Amniotic epithelial cell (primary cell): ENCODE results near the gene LSS.

Source experiments
- DNase-seq: peaks from one replicate; pipeline ENCODE4 v3.0.0-alpha.2; 2010; ENCODE audit warnings: low read depth

Gene LSS

DNA sequence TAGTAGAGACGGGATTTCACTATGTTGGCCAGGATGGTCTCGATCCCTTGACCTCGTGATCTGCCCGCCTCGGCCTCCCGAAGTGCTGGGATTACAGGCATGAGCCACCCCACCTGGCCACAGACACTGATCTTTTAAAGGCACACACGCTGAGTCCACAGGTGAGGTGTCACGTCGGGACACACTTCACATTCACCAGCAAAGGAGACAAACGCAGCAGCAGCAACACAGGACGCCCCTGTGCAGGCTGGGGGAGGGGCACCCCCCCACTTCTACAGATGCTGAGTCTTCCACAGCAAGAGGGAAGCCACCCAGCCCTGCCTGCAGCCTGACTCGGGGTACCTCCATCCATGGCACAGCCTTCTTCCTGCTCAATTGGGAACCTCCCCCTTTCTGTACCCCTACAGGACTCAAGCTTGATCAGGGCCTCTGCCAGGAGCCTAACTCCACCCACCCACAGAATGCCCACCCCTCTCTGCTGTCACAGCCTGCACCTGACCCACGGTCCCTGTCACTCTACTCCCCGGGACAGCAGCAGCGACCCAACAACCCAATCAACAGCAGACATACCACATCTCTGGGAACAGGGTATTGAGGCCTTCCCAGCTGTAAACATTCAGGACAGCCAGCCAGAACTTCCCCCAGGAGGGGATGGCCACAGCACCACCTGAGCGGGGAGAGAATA is 9.5 kb downstream of the LSS start:
- DNase-seq: no peak

DNA sequence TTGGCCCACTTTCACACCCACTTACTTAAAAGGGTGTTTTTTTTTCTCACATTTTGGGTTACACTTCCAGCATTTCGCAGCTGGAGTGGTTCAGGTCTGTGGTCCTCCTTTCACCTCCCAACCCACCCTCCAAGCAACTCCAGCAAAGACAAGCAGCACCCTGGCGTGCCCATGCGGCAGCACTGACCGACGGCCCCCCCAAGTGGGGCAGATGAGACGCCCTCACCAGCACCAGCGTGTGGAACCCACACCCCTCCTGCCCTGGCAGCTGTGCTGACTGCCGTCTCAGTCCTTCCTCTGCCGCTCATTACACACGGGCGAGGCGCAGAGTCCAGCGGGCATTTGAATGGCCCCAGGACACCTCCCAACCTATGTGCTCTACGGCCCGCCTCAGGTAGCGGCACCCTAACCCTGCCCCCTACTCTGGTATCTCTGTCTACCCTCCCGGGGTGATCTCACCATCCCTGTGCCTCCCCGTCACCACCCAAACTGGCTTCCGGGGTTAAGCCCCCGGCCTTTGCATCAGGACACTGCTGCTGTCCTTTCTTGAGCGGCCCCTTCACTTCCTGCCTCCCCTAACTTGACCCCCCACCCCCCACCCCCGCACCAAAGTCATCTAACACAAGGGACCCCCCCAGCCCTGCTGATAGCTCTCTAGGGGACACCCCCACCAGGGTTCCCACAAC is 10.9 kb downstream of the LSS start:
- DNase-seq: no peak

DNA sequence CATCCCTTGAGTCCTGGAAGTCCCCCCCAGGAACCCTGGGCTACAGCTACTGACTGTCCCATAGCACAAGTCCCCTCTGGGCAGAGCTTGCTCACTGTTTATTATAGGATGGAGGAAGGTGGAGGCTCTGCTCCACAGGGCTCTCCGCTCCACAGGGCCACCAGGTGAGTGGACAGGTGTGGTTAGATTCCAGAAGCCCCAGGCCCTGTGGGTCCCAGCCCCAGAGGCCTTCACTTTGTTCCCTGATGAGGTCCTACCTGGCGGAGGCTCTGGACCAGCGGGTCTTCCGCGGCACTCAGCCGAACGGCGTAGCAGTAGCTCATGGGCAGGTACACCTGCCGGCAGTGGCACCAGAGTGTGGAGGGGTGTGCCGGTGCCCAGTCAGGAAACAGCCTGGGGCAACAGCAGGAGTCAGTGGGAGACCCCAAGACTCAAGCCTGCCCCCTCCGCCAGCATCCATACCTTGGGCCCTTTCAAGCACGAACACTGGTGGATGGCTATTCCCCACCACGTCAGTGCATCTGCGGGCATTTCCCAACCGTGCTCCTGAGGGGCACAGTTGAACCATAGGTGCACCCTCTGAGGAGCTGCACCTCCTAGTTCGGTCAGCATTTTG is 12.3 kb downstream of the LSS start:
- no peak for DNase-seq

DNA sequence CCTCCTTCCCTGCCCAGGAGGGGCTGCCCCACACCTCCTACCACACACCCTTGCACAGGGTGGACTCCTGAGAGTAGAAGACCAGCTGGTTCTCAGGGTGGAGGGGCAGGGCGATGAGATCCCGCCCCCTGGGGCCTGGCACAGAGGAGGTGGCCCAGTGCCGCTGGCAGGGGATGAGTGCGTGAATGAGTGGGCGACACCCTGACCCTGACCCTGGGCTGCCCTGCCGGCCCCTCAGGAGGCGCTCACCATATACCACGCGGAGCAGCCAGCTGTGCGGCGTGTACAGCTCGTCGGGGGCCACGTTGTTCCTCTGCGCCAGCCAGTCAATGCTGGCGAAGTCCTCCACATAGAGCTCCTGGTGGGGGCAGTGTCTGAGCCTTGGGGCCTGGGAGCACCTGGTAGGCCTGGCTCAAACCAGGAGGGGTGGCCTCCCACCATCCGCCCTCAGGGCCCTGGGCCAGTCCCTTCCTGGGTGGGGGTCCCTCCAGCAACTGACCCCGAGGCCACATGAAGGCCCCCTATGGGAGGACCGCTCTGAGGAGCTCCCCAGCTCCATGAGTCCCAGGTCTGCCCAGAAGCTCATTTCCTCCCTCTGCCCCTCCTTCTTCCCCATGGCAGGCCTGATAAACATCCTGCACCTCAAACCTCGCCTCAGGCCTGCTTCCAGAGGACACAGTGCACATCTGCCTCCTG is 13.0 kb downstream of the LSS start:
- DNase-seq: no peak

DNA sequence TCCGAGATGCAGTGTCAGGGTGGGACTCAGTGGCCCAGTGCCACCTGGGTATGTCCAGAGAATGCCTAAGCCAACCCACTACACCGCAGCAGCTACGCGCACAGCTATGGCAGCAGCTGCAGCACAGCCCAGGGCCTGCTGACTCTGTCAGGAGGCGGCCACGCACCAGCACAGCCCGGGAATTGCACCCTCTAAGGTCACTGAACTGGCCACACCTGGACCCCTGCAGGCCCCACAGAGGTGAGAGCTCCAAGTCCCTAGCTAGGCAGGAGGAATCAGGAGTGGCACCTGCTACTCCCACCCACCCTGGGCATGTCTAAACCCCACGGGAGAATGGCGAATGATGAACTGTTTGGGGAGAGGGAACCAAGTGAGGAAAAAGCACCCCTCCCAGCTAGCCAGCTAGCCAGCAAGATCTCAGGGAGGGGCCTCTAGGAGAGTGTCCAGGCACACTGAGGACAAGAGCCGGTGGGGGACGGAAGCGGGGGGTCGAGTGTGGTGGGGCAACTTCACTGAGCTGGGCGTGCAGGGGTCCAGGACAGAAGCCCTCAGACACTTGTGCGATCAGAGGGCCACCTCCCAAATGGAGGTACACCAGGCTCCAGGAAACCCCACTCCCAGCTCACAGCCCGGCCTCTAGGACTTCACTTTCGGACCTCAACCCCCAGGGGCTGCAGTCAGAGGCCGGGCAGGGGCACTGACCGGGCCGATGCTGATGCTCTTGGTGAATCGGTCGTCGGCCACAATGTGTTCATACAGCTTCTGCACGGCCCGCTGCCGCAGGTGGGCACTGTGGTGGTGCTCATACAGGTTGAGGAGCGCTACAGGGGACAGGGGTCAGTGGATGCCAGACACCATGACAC is 13.9 kb downstream of the LSS start:
- DNase-seq: no peak

DNA sequence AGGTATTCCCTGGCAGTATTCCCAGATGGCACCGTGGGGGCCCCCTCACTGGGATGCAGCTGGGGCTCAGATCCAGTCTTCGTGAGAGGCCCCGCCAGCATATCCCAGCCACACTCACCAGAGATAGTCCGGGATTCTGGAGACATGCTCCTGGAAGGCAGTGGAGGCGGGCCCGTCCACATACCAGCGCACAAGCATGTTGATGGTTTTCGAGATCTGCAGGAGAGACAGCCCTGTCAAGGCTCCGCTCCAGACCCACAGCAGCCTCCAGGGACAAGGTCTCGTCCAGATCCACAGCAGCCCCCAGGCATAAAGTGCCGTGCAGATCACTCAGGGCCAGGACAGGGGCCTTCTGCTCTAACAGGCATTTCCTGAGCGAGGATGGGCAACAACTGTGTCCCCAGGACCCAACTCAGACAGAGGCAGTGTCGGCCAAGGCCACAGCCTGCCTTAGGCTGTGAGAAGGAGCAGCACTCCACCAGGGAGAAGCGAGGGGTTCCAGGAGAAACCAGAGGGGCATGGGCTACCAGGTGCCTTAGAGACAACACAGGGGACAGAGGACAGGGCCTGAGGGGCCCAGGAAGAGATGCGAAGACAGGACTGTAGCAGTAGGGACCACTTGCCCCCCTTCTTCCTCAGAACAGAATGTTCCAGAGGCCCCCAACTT is 14.8 kb downstream of the LSS start:
- DNase-seq: peak; percentile 31

DNA sequence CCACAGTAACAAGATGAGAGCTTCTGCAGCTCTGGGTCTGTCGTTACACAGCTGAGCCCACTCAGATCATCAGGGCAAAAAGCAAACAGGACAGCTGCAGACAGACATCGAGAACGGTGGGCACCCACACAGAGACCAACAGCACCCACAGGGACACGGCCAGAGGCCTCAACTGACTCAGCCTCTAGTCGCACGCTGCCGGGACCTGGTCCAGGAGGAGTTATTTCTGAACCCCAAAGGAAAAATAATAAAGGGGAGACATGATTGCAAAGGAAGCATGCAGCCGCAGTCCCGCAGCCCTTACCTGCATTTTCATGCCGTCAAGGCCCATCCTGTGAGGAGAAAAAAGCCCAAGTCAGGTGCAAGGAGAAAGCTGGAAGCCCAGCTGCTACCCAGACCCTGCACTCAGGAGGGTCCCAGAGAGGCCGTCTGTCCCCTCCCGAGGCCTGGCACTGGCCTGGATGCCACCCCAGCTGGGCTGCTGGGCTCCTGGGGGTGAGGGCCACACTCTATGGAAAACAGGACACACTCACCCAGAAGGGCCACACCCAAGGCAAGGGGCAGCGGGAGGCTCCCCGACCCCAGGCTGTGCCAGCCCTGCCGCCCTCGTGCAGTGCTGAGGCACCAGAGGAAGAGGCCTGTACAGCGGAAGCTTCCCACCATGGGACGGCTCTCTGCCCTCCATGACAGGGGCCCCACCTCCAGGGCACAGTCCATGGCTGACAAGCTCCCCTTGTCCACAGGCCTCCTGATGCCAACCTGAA is 15.7 kb downstream of the LSS start:
- no peak for DNase-seq

DNA sequence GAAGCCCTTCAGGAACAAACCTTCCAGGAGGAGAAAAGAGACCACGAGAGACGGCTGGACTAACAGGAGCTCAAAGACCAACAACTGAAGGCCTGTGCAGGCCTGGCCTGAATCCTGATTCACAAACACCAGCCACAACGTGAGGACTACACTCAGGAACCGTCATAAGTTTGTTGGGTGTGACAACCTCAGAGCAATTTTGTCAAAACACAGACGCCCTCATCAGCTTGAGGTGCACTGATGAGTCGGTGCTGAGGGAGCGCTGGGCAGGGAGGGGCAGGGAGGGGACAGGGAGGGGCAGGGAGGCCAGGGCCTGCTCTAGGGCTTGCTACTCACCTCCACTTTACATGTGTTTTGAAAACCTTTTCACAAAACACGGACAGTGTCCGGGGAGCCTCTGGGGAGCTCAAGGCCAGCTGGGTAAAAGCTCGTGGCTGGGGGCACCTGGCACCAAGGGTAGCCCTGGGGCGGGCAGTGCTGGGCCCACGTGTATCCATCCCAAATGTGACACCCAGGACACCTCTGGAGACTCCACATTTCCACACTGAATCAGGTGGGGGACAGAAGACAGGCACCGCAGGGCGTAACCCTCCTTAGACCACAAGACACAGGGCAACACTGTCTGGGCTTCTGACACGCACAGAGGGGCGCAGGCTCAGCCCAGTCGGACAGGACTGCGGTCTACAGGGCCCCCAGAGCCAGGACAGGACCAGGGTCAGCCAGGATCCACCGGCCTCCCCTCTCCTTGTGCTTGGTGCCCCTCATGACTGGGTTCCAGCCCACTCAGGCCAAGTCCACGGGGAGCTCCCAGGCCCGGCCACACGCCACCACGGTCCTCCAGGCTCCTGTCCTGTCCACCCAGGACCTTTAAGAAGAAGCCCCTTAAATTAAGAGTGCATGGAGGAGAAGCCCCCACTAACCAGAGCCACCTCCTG is 16.5 kb downstream of the LSS start:
- DNase-seq: no peak

DNA sequence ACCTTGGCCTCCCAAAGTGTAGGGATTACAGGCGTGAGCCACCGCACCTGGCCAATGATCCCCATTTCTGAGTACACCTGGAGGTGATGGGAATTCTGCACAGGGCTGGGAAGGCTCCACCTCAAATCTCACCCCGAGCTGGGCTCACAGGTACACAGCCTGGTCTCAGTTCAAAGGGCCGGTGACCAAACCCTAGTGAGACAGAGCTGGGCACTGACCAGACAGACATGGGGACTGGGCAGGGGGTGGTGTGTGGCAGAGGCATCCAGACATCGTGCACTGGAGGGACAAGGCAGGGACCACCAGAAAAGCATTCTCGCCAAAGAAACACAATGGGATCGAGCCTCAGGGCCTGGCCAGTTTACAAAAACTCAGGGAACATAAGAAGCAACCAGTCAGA is 17.2 kb downstream of the LSS start:
- DNase-seq: no peak

DNA sequence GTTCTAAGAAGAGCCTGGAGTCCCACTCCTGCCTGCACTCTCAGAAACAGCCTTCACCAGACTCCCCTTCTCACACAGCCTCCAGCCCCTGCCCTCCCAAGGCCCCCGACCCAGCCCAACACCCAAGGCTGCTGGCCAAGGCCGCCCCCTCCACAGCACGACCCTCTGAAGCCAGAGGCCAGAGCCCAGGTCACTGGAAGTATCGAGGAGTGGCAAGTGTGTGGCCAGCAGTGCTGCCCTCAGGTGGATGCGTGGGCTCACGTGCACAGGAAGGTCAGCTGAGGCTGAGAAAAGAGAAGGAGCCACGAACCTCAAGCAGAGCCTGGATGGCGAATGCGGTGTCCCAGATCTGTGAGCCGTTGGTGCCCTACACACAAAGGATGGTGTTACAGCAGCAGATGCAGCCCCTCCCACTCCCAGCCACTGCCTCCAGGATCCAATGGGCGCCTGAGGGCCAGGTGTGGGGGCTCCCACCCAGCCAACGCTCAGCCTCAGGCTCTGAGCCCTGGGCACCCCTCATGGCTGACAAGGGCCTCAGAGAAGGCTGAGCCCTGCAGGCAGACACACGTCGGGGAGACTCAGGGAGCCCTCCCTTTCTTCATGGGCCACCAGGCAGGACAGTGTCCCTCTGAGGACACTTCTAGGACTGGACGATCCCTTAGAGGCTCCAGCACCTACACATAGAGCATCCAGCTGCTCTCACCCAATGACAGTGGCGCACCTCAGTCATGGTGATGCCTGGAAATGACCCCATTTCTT is 18.0 kb downstream of the LSS start:
- no peak for DNase-seq

DNA sequence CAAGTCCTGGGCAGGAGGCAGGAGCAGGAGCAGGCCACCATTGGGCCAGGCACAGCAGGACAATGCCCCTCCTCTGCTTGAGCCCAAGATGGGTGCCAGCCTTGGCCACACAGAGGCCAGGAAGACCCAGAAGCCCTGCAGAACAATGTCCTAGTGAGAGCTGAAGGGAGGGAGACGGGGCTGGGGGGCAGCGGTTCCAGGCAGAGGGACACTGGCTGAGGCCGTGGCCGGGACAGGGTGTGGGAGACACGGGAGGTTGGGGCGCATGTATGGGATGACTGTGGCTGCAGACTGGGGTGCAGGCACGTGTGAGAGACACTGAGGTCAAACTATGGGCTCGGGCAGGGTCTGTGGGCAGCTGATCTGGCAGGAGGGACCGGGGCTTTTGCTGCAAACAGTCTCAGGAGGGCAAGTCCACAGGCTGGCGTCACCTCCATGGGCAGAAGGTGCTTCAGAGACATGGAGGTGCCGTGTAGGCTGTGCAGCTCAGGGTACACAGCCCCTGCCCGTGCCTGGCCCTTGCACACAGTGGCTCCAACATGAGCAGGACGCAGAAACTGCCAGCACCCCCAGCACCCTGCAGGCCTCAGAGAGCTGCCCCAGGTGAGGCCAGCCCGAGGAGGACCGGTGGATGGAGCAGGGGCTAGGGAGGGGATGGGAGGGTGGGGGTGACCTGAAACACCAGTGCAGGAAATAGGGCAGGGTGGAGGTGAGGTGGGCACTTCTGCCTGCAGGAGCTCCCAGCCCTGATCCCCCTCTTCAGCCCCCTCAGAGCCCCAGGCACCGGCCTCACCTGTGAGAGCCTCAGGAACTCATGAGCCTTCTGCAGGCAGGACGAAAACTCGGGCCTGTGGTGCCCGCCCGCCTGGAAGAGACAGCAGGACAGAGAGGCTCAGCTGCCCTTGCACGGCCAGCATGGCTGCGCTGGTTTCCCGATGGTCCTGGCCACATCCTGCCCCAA is 19.5 kb downstream of the LSS start:
- no peak for DNase-seq

DNA sequence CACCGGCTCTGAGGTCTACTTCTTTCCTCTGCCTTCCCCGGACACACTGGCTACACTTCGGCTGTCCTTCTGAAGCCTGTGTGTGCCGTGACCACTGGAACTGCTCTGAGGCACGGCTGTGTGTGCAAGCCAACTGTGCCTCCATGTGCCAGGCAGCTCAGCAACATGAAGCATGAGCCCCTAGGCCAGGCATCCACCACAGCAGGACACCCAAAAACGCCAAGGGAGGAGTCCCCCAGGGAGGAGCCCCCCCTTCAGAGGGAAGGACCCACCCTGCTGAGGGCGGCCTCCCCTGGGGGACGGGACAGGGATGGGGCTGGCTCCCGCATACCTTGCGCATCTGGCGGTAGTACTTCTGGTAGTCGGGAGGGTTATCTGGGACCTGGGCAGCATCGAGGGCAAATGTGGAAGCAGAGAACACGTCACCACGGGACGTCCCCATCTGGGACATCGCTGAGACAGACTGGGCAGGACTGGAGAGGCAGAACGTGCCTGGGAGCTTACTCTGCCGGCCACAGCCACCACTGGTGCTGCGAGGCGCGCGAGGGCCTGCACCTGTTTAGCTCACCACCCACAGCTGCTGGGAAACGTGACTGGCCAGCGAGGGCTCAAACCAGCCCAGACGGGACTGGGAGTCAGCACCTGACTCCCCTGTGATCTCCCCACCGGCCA is 20.5 kb downstream of the LSS start:
- DNase-seq: no peak

DNA sequence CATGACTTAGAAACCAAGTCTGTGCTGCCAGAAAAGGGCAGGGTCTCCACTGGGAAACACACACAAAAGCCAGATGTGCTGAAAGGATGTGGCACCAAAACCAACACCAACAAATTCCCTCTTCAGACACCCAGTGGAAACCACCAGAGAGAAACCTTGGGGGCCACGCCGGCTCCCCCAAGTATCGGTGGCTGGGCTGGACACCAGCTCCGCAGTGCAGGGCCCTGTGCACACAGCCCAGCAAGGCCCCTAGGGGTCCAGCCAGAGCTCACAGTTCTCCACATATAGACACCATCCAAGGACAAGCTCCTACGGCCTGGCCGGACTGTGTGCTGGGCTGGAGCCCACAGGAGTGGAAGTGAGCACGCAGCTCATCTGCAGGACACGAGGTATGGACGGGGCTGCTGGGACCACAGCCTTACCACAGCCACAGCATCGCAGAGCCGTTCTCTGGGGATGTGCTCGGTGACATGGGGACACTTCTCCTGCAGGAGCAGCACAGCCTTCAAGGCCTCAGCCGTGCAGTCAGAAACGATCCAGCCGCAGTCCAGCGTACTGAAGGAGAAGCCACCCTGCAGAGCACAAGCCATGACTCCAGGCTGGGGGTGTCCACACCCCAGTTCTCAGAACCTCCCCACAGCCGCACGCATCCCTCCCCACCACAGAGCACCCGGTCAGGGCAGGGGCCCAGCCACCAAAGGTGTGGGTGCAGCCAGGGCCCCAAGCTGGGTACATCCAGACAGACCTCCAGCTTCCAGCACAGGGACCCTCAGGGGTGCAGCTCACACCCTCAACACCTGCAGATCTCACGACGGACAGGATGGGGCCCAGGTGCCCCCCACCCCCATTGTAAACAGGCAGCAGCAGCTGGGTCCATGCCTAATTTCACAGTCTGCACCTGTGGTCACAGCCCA is 21.3 kb downstream of the LSS start:
- DNase-seq: no peak

DNA sequence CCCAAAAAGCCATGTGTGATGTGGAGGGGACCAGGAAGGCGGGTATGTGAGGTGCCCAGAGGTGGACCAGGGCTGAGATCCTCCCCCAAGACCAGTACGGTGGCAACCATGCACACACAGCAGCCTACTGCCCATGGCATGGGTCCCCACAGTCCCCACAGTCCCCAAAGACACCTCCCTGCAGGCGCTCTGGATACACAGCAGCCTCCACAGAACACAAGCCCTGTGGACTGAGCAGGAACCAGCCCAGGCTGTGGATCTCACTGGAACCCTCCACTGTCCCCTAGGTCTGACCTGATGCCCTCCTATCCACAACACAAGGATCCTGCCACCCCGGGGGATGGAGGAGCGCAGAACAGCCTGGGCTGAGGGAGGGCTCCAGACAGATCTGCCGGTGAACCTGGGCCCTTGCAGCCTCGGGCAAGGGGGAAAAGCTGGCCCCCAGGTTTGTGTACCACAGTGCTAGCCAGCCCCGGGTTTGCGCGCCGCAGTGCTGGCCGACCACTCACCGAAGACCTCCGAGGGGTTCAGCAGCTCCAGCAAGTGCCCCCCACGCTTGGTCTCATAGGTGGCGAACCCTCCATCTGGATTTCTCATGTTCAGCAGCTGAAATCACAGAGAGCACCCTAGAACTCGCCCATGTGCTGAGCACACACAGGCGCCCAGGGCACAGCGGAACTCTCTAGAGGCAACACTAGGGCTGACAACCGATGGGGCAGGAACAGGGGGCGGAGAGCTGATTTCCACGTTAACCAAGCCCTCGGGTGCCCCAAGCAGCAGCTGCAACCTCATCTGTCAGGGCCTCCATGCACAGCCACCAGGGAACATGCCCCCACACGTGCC is 22.2 kb downstream of the LSS start:
- DNase-seq: no peak

DNA sequence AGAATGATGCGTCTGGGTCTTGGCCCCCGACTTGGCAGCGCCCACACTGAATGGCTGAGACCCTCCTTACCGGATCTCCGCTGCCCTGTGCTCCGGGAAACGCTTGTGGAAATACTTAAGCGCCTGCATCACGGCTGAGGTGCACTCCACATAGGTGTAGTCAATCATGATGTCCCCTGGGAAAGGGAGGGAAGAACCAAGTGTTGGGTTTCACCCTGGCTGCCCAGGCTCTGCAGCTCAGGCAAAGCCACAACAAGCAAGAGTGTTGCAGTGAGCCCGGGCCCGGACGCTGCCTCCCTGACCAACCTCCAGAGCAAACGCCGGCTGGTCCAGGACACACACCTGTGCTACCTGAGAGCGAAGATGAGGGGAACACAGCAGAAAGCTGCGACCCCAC is 22.8 kb downstream of the LSS start:
- DNase-seq: no peak
